NCI-H748 treated with DMSO at 0.1 percent for 48 hours (cell line): Measurements from ENCODE around the gene ULK2.

ENCODE experiments used
- DNase-seq: peaks from one replicate; lab custom pipeline; 2025; lab: John Stamatoyannopoulos, UW

Gene ULK2

GRCh38 chr17:19747159-19747719, 120.5 kb downstream of the ULK2 start:
- DNase-seq: no peak

- DNase-seq: no peak
Measured at GRCh38 chr17:19746517-19746916, 121.2 kb downstream of the ULK2 start.

GRCh38 chr17:19744922-19745757, 122.6 kb downstream of the ULK2 start:
- DNase-seq: no peak

GRCh38 chr17:19744492-19744891, 123.2 kb downstream of the ULK2 start:
- no peak for DNase-seq

- DNase-seq: no peak
Measured at GRCh38 chr17:19743101-19744100, 124.3 kb downstream of the ULK2 start.

GRCh38 chr17:19742495-19742894, 125.2 kb downstream of the ULK2 start:
- no peak for DNase-seq

GRCh38 chr17:19741832-19742457, 125.8 kb downstream of the ULK2 start:
- DNase-seq: no peak

- no peak for DNase-seq
Measured at GRCh38 chr17:19740933-19741332, 126.8 kb downstream of the ULK2 start.

- DNase-seq: no peak
Measured at GRCh38 chr17:19739241-19740201, 128.2 kb downstream of the ULK2 start.

- DNase-seq: no peak
Measured at GRCh38 chr17:19738757-19739156, 129.0 kb downstream of the ULK2 start.

GRCh38 chr17:19738073-19738449, 129.7 kb downstream of the ULK2 start:
- DNase-seq: no peak

- no peak for DNase-seq
Measured at GRCh38 chr17:19737305-19738072, 130.2 kb downstream of the ULK2 start.

- DNase-seq: no peak
Measured at GRCh38 chr17:19736071-19736470, 131.7 kb downstream of the ULK2 start.

- peak; percentile 45 for DNase-seq
Measured at GRCh38 chr17:19733953-19734526, 133.7 kb downstream of the ULK2 start.

GRCh38 chr17:19731626-19732025, 136.1 kb downstream of the ULK2 start:
- DNase-seq: no peak

- no peak for DNase-seq
Measured at GRCh38 chr17:19730843-19731242, 136.9 kb downstream of the ULK2 start.

GRCh38 chr17:19729900-19730299, 137.8 kb downstream of the ULK2 start:
- no peak for DNase-seq

- peak; percentile 77 for DNase-seq
Measured at GRCh38 chr17:19728084-19728495, 139.6 kb downstream of the ULK2 start.

GRCh38 chr17:19727501-19728078, 140.1 kb downstream of the ULK2 start:
- DNase-seq: no peak
